ENCODE measurements around the gene PLOD2. TPM values are rescaled to one million over a fixed set of nuclear protein-coding genes. Genes with fewer than 3 reads are reported as not detected.

PLOD2 gene
- polyA plus RNA-seq, 1 donor (not counting 4 experiments of a cell fraction or from before 2014, with no cell fraction given): 30.0 TPM

GRCh38 chr3:146047485-146047884 lies 113.5 kb downstream of the PLOD2 start:
- TF ChIP-seq EZH2 (IDR thresholded peaks at IDR 0.05; ENCODE audit: low read length): no peak
- TF ChIP-seq, protein P1, sequence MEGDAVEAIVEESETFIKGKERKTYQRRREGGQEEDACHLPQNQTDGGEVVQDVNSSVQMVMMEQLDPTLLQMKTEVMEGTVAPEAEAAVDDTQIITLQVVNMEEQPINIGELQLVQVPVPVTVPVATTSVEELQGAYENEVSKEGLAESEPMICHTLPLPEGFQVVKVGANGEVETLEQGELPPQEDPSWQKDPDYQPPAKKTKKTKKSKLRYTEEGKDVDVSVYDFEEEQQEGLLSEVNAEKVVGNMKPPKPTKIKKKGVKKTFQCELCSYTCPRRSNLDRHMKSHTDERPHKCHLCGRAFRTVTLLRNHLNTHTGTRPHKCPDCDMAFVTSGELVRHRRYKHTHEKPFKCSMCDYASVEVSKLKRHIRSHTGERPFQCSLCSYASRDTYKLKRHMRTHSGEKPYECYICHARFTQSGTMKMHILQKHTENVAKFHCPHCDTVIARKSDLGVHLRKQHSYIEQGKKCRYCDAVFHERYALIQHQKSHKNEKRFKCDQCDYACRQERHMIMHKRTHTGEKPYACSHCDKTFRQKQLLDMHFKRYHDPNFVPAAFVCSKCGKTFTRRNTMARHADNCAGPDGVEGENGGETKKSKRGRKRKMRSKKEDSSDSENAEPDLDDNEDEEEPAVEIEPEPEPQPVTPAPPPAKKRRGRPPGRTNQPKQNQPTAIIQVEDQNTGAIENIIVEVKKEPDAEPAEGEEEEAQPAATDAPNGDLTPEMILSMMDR (optimal IDR thresholded peaks at IDR 0.05 in 1 of 3, IDR thresholded peaks at IDR 0.05 in 1 of 3, conservative IDR thresholded peaks at IDR 0.05 in 1 of 3; ENCODE audit: extremely low read depth in 1 of 3, insufficient read depth in 2 of 3, low read length in 3 of 3): no peak
- no peak overlapping the region for H3K4me2 ChIP-seq (ENCODE audit: control insufficient read depth, extremely low read depth, insufficient read depth, low read depth, low read length)
- no peaks in the 10 kb centered on the region for H3K79me2 ChIP-seq (ENCODE audit: control insufficient read depth, insufficient read depth, low read length)
- no peaks in the 10 kb centered on the region for H3K27me3 ChIP-seq (ENCODE audit: control insufficient read depth, extremely low read depth, insufficient read depth, low read length)
- H2AFZ ChIP-seq (ENCODE audit: control insufficient read depth, low read length): no peak overlapping the region
- no peak overlapping the region for H3K9ac ChIP-seq (ENCODE audit: control insufficient read depth, extremely low read depth, insufficient read depth, low read length)
- no peak for DNase-seq (ENCODE audit: low read depth, low spot score)
- no peaks in the 10 kb centered on the region for H4K20me1 ChIP-seq (ENCODE audit: control insufficient read depth, extremely low read depth, insufficient read depth, low read length)
- H3K36me3 ChIP-seq (ENCODE audit: control insufficient read depth in 2 of 2, extremely low read depth in 1 of 2, insufficient read depth in 2 of 2, low read length in 2 of 2): no peaks in the 10 kb centered on the region
- no peak for FAIRE-seq
- H3K4me3 ChIP-seq (ENCODE audit: control insufficient read depth in 2 of 3, extremely low read depth in 1 of 3, insufficient read depth in 2 of 3, low read depth in 1 of 3, low read length in 3 of 3): no peak overlapping the region
- H3K4me1 ChIP-seq (ENCODE audit: control insufficient read depth, extremely low read depth, insufficient read depth, low read length): no peaks in the 10 kb centered on the region
- H3K9me3 ChIP-seq (ENCODE audit: control insufficient read depth, low read depth, low read length): no peaks in the 10 kb centered on the region
- no peaks in the 10 kb centered on the region for H3K9me1 ChIP-seq (ENCODE audit: control insufficient read depth, extremely low read depth, insufficient read depth, low read length)
- no peak overlapping the region for H3K27ac ChIP-seq (ENCODE audit: control insufficient read depth, insufficient read depth, low read length)
- dilution Hi-C loops (cut with MboI; ENCODE audit: extremely low pct_ligation_motif_present, low sequenced_read_pairs): no loop called here

- FAIRE-seq (no peak), DNase-seq (ENCODE audit: low read depth, low spot score) (no peak)
- Histone ChIP-seq H3K36me3 (ENCODE audit: control insufficient read depth in 2 of 2, extremely low read depth in 1 of 2, insufficient read depth in 2 of 2, low read length in 2 of 2) (no peaks in the 10 kb centered on the region), H4K20me1 (ENCODE audit: control insufficient read depth, extremely low read depth, insufficient read depth, low read length) (no peaks in the 10 kb centered on the region), H3K79me2 (ENCODE audit: control insufficient read depth, insufficient read depth, low read length) (no peaks in the 10 kb centered on the region), H3K4me2 (ENCODE audit: control insufficient read depth, extremely low read depth, insufficient read depth, low read depth, low read length) (no peak overlapping the region), H3K27me3 (ENCODE audit: control insufficient read depth, extremely low read depth, insufficient read depth, low read length) (no peaks in the 10 kb centered on the region), H3K9ac (ENCODE audit: control insufficient read depth, extremely low read depth, insufficient read depth, low read length) (no peak overlapping the region), H2AFZ (ENCODE audit: control insufficient read depth, low read length) (no peak overlapping the region), H3K4me1 (ENCODE audit: control insufficient read depth, extremely low read depth, insufficient read depth, low read length) (no peaks in the 10 kb centered on the region), H3K9me1 (ENCODE audit: control insufficient read depth, extremely low read depth, insufficient read depth, low read length) (no peaks in the 10 kb centered on the region), H3K27ac (ENCODE audit: control insufficient read depth, insufficient read depth, low read length) (no peak overlapping the region), H3K9me3 (ENCODE audit: control insufficient read depth, low read depth, low read length) (no peaks in the 10 kb centered on the region), H3K4me3 (ENCODE audit: control insufficient read depth in 2 of 3, extremely low read depth in 1 of 3, insufficient read depth in 2 of 3, low read depth in 1 of 3, low read length in 3 of 3) (no peak overlapping the region)
- dilution Hi-C loops (cut with MboI; ENCODE audit: extremely low pct_ligation_motif_present, low sequenced_read_pairs): no loop called here
- TF ChIP-seq EZH2 (IDR thresholded peaks at IDR 0.05; ENCODE audit: low read length): no peak
- TF ChIP-seq, protein P1 (optimal IDR thresholded peaks at IDR 0.05 in 1 of 3, IDR thresholded peaks at IDR 0.05 in 1 of 3, conservative IDR thresholded peaks at IDR 0.05 in 1 of 3; ENCODE audit: extremely low read depth in 1 of 3, insufficient read depth in 2 of 3, low read length in 3 of 3): no peak
Observed at GRCh38 chr3:146044046-146044445, 116.9 kb downstream of the PLOD2 start.
